H1 (cell line): ENCODE measurements around the gene DYSF. TPM values are rescaled to one million over a fixed set of nuclear protein-coding genes. Genes with fewer than 3 reads are reported as not detected.

Source experiments
- CHD7 ChIP-seq: fragments of 300-600 bp; sonication (generic); IDR thresholded peaks from 2 replicates; pipeline ENCODE4 v1.7.1; 2012; ENCODE audit warnings: low read length, moderate library complexity, mild to moderate bottlenecking, inconsistent platforms; ENCODE audit not compliant: insufficient replicate concordance
- SP1 ChIP-seq: IDR thresholded peaks from 2 replicates; pipeline ENCODE4 v1.6.1; 2011; ENCODE audit warnings: low read depth, low read length
- polyA plus RNA-seq, 7 experiments: library from polyadenylated mRNA; depleted of rRNA in 3 of 7; stranded (reverse) in 5 of 7; unstranded in 2 of 7; fragments of >200 nt in 5 of 7; fragments of 200-250 nt in 2 of 7; gene quantifications; 1 replicate in 5 of 7; 2 replicates in 1 of 7; 4 replicates in 1 of 7; pipeline versions ENCODE4 v1.2.1 to v1.2.3, GENCODE V29; 2011 to 2013; ENCODE audit warnings: missing spikeins in 2 of 7, mixed read lengths in 2 of 7
- total RNA-seq: library from RNA; stranded (reverse); fragmentation: NEBNext Ultra II Directional; extraction: Animal tissue kit (Norgen Biotek cat#: 25700); gene quantifications from 2 replicates; pipeline ENCODE4 v1.2.1, GENCODE V29; 2021

The DYSF gene
- total and polyA plus RNA-seq, 2 of the 8 experiments (the other 6 are each of a cell fraction or from before 2014, with no cell fraction given): 5.8 to 7.1 TPM

GRCh38 chr2:71693286-71694270, 240.2 kb downstream of the DYSF start (continued):
- TF ChIP-seq CHD7 (no peak), SP1 (no peak)
